SK-N-SH (cell line): Measurements from ENCODE around the gene MFAP2. TPM values are rescaled to one million over a fixed set of nuclear protein-coding genes. Genes with fewer than 3 reads are reported as not detected.
"Not testable (repeated sequence)": the region's sequence is repeated elsewhere in the genome, so short reads cannot be mapped to it uniquely, and the experiment has no call there.

Source experiments
- CTCF ChIA-PET: fragments of 300-600, 350-600 bp; formaldehyde crosslinking; extraction: SDS; loops from one replicate; lab custom pipeline; 2021; lab: Yijun Ruan, JAX
- POLR2A ChIA-PET: fragments of 350-600 bp; sonication (Branson Sonifier 250); formaldehyde crosslinking; extraction: SDS; loops from one replicate; lab custom pipeline; 2020; ENCODE audit warnings: antibody characterized with exemption, inconsistent platforms; lab: Yijun Ruan, JAX
- DNase-seq: peaks from one replicate; pipeline ENCODE4 v3.0.0; 2012
- H2AFZ ChIP-seq: fragments of 200-600 bp; sonication (generic); 2 replicates; pipeline ENCODE4 v1.8.1; 2016; ENCODE audit warnings: antibody characterized with exemption, mild to moderate bottlenecking, low read depth
- H3F3A ChIP-seq: fragments of 200-600 bp; sonication (generic); replicated peaks from 2 replicates; pipeline ENCODE3; 2016; ENCODE audit warnings: antibody characterized with exemption, mild to moderate bottlenecking; ENCODE audit not compliant: insufficient read depth
- H3K27ac ChIP-seq, 2 experiments: fragments of 200-500 bp in 1 of 2; fragments of 200-600 bp in 1 of 2; sonication (Bioruptor generic) in 1 of 2; sonication (generic), shearing (Covaris generic) in 1 of 2; 2 replicates each; pipeline versions ENCODE4 v1.5.1 to v1.6.1; 2014 to 2016; ENCODE audit warnings: low read depth in 2 of 2, inconsistent platforms in 1 of 2, low read length in 1 of 2, mild to moderate bottlenecking in 1 of 2, mixed read lengths in 1 of 2
- H3K27me3 ChIP-seq: fragments of 200-600 bp; sonication (generic), shearing (Covaris generic); 2 replicates; pipeline ENCODE4 v1.6.1; 2016; ENCODE audit warnings: mixed run types; ENCODE audit not compliant: insufficient read depth
- H3K36me3 ChIP-seq, 2 experiments: fragments of 200-500 bp in 1 of 2; fragments of 200-600 bp in 1 of 2; sonication (Bioruptor generic) in 1 of 2; sonication (generic) in 1 of 2; replicated peaks in 1 of 2; 2 replicates each; pipeline versions ENCODE3 to v1.5.1; 2014 to 2016; ENCODE audit warnings: low read length in 1 of 2, mild to moderate bottlenecking in 1 of 2; ENCODE audit not compliant: insufficient read depth in 2 of 2, control insufficient read depth in 1 of 2
- H3K4me1 ChIP-seq, 2 experiments: fragments of 200-500 bp in 1 of 2; fragments of 200-600 bp in 1 of 2; sonication (Bioruptor generic) in 1 of 2; sonication (generic), shearing (Covaris generic) in 1 of 2; 2 replicates each; pipeline versions ENCODE4 v1.5.1 to v1.6.1; 2014 to 2016; ENCODE audit warnings: low read depth in 1 of 2, low read length in 1 of 2, mixed run types in 1 of 2; ENCODE audit not compliant: insufficient read depth in 2 of 2, control insufficient read depth in 1 of 2
- H3K4me2 ChIP-seq: fragments of 200-600 bp; sonication (generic), shearing (Covaris generic); 2 replicates; pipeline ENCODE4 v1.6.1; 2017; ENCODE audit warnings: mixed run types
- H3K4me3 ChIP-seq, 2 experiments: fragments of 200-500 bp in 1 of 2; fragments of 200-600 bp in 1 of 2; sonication (Bioruptor generic) in 1 of 2; sonication (generic), shearing (Covaris generic) in 1 of 2; 2 replicates each; pipeline versions ENCODE4 v1.5.1 to v1.8.1; 2014 to 2016; ENCODE audit warnings: low read depth in 2 of 2, inconsistent platforms in 1 of 2, low read length in 1 of 2, mild to moderate bottlenecking in 1 of 2, mixed read lengths in 1 of 2, moderate library complexity in 1 of 2
- H3K79me2 ChIP-seq: fragments of 200-600 bp; sonication (generic); 2 replicates; pipeline ENCODE4 v1.8.1; 2017; ENCODE audit warnings: mild to moderate bottlenecking; ENCODE audit not compliant: insufficient read depth
- H3K9ac ChIP-seq: fragments of 200-600 bp; sonication (generic); 2 replicates; pipeline ENCODE4 v1.6.1; 2017; ENCODE audit warnings: mixed run types
- H3K9me2 ChIP-seq: fragments of 200-600 bp; sonication (generic); 2 replicates; pipeline ENCODE4 v1.6.1; 2017; ENCODE audit warnings: mixed run types
- H3K9me3 ChIP-seq: fragments of 200-600 bp; sonication (generic); 2 replicates; pipeline ENCODE4 v1.6.1; 2017; ENCODE audit warnings: mixed run types, mild to moderate bottlenecking, moderate library complexity
- H4K20me1 ChIP-seq: fragments of 200-600 bp; sonication (generic); 2 replicates; pipeline ENCODE4 v1.6.1; 2017; ENCODE audit warnings: mild to moderate bottlenecking, mixed run types; ENCODE audit not compliant: insufficient read depth
- CHD2 ChIP-seq: fragments of 150-350 bp; IDR thresholded peaks from 2 replicates; pipeline ENCODE4 v1.6.1; 2018; ENCODE audit warnings: low read length; ENCODE audit not compliant: partially characterized antibody
- CTCF ChIP-seq: fragments of 200-600 bp; sonication (generic); IDR thresholded peaks from 2 replicates; pipeline ENCODE4 v1.6.1; 2017; ENCODE audit warnings: antibody characterized with exemption, mild to moderate bottlenecking, moderate library complexity
- EZH2phosphoT487 ChIP-seq: fragments of 200-600 bp; sonication (generic); IDR thresholded peaks from 2 replicates; pipeline ENCODE4 v1.6.1; 2017; ENCODE audit warnings: low read depth, mixed run types, mild to moderate bottlenecking, antibody characterized with exemption, moderate library complexity, borderline replicate concordance
- FOXJ3 ChIP-seq: sonication (generic); formaldehyde crosslinking; IDR thresholded peaks from 2 replicates; pipeline ENCODE4 v1.5.1; 2020; ENCODE audit warnings: mild to moderate bottlenecking, missing genetic modification reagents
- FOXM1 ChIP-seq: IDR thresholded peaks from 2 replicates; pipeline ENCODE4 v1.4.0; 2012; ENCODE audit warnings: low read depth, mild to moderate bottlenecking
- JUND ChIP-seq: IDR thresholded peaks from 2 replicates; pipeline ENCODE4 v1.4.0; 2012
- MXI1 ChIP-seq: IDR thresholded peaks from 2 replicates; pipeline ENCODE4 v1.6.1; 2012; ENCODE audit warnings: mild to moderate bottlenecking, low read depth, low read length, improper control_type of control experiment
- NRF1 ChIP-seq: IDR thresholded peaks from 2 replicates; pipeline ENCODE4 v1.6.1; 2012; ENCODE audit warnings: low read depth, mild to moderate bottlenecking, low read length
- PBX3 ChIP-seq: IDR thresholded peaks from 2 replicates; pipeline ENCODE4; 2012
- RAD21 ChIP-seq: IDR thresholded peaks from 2 replicates; pipeline ENCODE4 v1.6.1; 2012; ENCODE audit warnings: mild to moderate bottlenecking, low read length
- RFX5 ChIP-seq: IDR thresholded peaks from 2 replicates; pipeline ENCODE4 v1.6.1; 2012; ENCODE audit warnings: mild to moderate bottlenecking, improper control_type of control experiment, low read length
- TAF1 ChIP-seq: IDR thresholded peaks from 2 replicates; pipeline ENCODE4 v1.6.1; 2012; ENCODE audit warnings: low read depth, mild to moderate bottlenecking, low read length, moderate library complexity, borderline replicate concordance
- TCF12 ChIP-seq: IDR thresholded peaks from 2 replicates; pipeline ENCODE4 v1.4.0; 2012
- TEAD4 ChIP-seq: IDR thresholded peaks from 2 replicates; pipeline ENCODE4 v1.4.0; 2012; ENCODE audit warnings: mild to moderate bottlenecking, borderline replicate concordance; ENCODE audit not compliant: insufficient read depth
- ZBTB33 ChIP-seq: IDR thresholded peaks from 2 replicates; pipeline ENCODE4 v1.4.0; 2012; ENCODE audit warnings: low read depth, borderline replicate concordance
- WGBS: methylation state at CpG from one replicate; pipeline ENCODE4 v1.1.6; 2017; ENCODE audit warnings: low lambda C conversion rate; 5-methylcytosine and 5-hydroxymethylcytosine counted together
- polyA plus RNA-seq, 3 experiments: library from polyadenylated mRNA; depleted of rRNA; stranded (reverse); fragments of >200 nt; gene quantifications; 2 replicates each; pipeline ENCODE4 v1.2.3, GENCODE V29; 2012

MFAP2 gene
- polyA plus RNA-seq, 1 of the 3 experiments (the other 2 are of a cell fraction), result 189 TPM

- Histone ChIP-seq H3F3A (no peaks in the 10 kb centered on the region), H3K9me3 (no peaks in the 10 kb centered on the region), H3K4me3 (no peak overlapping the region), H3K79me2 (no peaks in the 10 kb centered on the region), H2AFZ (no peak overlapping the region), H3K27me3 (no peaks in the 10 kb centered on the region), H3K36me3 (peaks cover 0 to 9% of the 10 kb centered on the region in 2 experiments), H3K9me2 (no peaks in the 10 kb centered on the region), H3K9ac (no peak overlapping the region), H4K20me1 (no peaks in the 10 kb centered on the region), H3K4me1 (no peaks in the 10 kb centered on the region), H3K27ac (no peak overlapping the region), H3K4me2 (no peak overlapping the region)
- TF ChIP-seq TCF12, result no peak
- no peak for TF ChIP-seq RAD21
- no peak for TF ChIP-seq EZH2phosphoT487
- TF ChIP-seq CHD2, result no peak
- no peak for TF ChIP-seq MXI1
- no peak for TF ChIP-seq FOXJ3 (CRISPR knock-in tag)
- no peak for TF ChIP-seq NRF1
- no peak for TF ChIP-seq CTCF
- TF ChIP-seq TAF1, result no peak
- TF ChIP-seq FOXM1, result no peak
- no peak for TF ChIP-seq JUND
- TF ChIP-seq PBX3, result no peak
- no peak for TF ChIP-seq TEAD4
- no peak for TF ChIP-seq ZBTB33
- TF ChIP-seq RFX5, result no peak
- no peak for DNase-seq
- CTCF ChIA-PET, result interaction anchor here (0.6 to 1.3 kb wide), 6 partner anchors 22 to 332 kb away, joined by 3 to 4 read pairs (median 3); no protein-coding TSS in a partner anchor
- WGBS, result 95% methylated on average over 51 of the region's 51 CpGs
- POLR2A ChIA-PET, result no interaction called here
Observed at GRCh38 chr1:16938351-16939321, 41.8 kb downstream of the MFAP2 start.

GRCh38 chr1:16936580-16936979 is 43.8 kb downstream of the MFAP2 start:
- H3K79me2 ChIP-seq, H3K36me3 ChIP-seq, DNase-seq, H3K9ac ChIP-seq, POLR2A ChIA-PET, H3K4me3 ChIP-seq, H4K20me1 ChIP-seq, H3K9me3 ChIP-seq, H3K4me1 ChIP-seq, H3K27me3 ChIP-seq, H3K9me2 ChIP-seq, H3K27ac ChIP-seq, H3K4me2 ChIP-seq, H3F3A ChIP-seq, H2AFZ ChIP-seq: not testable (repeated sequence)
- CTCF ChIA-PET, result interaction anchor here (1.0 kb wide), 1 partner anchor 21 kb away, joined by 4 read pairs; no protein-coding TSS in a partner anchor
- 98% methylated on average over 16 of the region's 16 CpGs for WGBS

- H3K27ac ChIP-seq, H3K36me3 ChIP-seq, H3K4me1 ChIP-seq, H3K4me3 ChIP-seq, DNase-seq, H3K9me2 ChIP-seq, H4K20me1 ChIP-seq, H2AFZ ChIP-seq, POLR2A ChIA-PET, H3K9ac ChIP-seq, H3F3A ChIP-seq, H3K79me2 ChIP-seq, H3K27me3 ChIP-seq, H3K9me3 ChIP-seq, H3K4me2 ChIP-seq: not testable (repeated sequence)
- CTCF ChIA-PET, result interaction anchor here (1.7 kb wide), 1 partner anchor 18 kb away, joined by 6 read pairs; no protein-coding TSS in a partner anchor
Observed at GRCh38 chr1:16933945-16934344, 46.5 kb downstream of the MFAP2 start.
